ENCODE results near the gene NFATC4. TPM values are rescaled to one million over a fixed set of nuclear protein-coding genes. Genes with fewer than 3 reads are reported as not detected.

The NFATC4 gene
- total RNA-seq, 6 donors from 2014 or later = 8.5 to 98.5 (median 42.1) TPM

DNA sequence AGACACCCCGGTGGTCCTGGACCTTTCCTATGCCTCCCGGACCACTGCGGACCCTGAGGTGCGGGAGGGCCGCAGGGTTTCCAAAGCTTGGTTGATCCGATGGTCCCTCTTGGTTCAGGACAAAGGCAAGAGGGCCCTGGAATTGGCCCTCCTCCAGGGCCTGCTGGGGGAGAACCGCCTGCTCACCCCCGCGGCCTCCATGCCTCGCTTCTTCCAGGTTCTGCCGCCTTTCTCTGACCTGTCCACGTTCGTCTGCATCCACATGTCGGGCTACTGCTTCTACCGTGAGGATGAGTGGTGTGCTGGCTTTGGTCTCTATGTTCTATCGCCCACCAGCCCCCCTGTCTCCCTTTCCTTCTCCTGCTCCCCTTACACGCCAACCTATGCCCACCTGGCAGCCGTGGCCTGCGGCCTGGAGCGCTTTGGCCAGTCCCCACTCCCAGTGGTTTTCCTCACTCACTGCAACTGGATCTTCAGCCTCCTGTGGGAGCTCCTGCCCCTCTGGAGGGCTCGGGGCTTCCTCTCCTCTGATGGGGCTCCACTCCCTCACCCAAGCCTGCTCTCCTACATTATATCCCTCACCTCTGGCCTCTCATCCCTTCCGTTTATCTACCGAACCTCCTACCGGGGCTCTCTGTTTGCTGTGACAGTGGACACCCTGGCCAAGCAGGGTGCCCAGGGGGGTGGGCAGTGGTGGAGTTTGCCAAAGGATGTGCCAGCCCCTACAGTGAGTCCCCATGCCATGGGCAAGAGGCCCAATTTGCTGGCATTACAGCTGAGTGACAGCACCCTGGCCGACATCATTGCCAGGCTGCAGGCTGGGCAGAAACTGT lies 47.7 kb downstream of the NFATC4 start:
- Histone ChIP-seq H3K4me1 (peaks cover 2 to 10% (median 5%) of the 10 kb centered on the region in 4 donors), H3K27ac (no peak overlapping the region), H3K36me3 (peaks cover 0 to 41% (median 16%) of the 10 kb centered on the region in 4 donors), H3K9me3 (no peaks in the 10 kb centered on the region), H3K4me3 (no peak overlapping the region), H3K27me3 (no peaks in the 10 kb centered on the region)
- 89 to 90% methylated on average over 24 to 25 of the region's 25 CpGs for WGBS, 2 donors
- no peak for TF ChIP-seq POLR2AphosphoS5 (IDR thresholded peaks at IDR 0.05)
- TF ChIP-seq, protein P1, sequence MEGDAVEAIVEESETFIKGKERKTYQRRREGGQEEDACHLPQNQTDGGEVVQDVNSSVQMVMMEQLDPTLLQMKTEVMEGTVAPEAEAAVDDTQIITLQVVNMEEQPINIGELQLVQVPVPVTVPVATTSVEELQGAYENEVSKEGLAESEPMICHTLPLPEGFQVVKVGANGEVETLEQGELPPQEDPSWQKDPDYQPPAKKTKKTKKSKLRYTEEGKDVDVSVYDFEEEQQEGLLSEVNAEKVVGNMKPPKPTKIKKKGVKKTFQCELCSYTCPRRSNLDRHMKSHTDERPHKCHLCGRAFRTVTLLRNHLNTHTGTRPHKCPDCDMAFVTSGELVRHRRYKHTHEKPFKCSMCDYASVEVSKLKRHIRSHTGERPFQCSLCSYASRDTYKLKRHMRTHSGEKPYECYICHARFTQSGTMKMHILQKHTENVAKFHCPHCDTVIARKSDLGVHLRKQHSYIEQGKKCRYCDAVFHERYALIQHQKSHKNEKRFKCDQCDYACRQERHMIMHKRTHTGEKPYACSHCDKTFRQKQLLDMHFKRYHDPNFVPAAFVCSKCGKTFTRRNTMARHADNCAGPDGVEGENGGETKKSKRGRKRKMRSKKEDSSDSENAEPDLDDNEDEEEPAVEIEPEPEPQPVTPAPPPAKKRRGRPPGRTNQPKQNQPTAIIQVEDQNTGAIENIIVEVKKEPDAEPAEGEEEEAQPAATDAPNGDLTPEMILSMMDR (IDR thresholded peaks at IDR 0.05) = no peak
- no peak for TF ChIP-seq EP300 (IDR thresholded peaks at IDR 0.05)
- TF ChIP-seq POLR2A (IDR thresholded peaks at IDR 0.05) = no peak
- peak; percentile 8 to 52 for DNase-seq
- no peak for ATAC-seq (ENCODE audit: low FRiP score in 2 of 2)

DNA sequence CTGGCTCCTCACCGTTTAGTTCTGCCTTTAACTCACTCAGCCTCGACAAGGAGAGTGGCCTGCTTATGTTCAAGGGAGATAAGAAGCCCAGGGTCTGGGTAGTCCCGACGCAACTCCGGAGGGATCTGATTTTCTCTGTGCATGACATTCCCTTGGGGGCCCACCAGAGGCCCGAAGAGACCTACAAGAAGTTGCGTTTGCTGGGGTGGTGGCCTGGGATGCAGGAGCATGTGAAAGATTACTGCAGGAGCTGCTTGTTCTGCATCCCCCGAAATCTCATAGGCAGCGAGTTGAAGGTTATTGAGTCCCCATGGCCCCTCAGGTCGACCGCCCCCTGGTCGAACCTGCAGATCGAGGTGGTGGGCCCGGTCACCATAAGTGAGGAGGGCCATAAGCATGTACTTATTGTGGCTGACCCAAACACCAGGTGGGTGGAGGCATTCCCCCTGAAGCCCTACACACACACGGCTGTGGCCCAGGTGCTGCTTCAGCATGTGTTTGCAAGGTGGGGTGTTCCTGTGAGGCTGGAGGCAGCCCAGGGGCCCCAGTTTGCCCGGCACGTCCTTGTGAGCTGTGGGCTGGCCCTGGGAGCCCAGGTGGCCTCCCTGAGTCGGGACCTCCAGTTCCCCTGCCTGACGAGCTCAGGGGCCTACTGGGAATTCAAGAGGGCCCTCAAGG lies 48.4 kb downstream of the NFATC4 start:
- DNase-seq (peak in 1 of 2 donors; percentile 70), ATAC-seq (ENCODE audit: low FRiP score in 2 of 2) (no peak)
- Histone ChIP-seq H3K9me3 (no peaks in the 10 kb centered on the region), H3K27me3 (no peaks in the 10 kb centered on the region), H3K4me3 (no peak overlapping the region), H3K27ac (no peak overlapping the region), H3K4me1 (peaks cover 2 to 10% (median 5%) of the 10 kb centered on the region in 4 donors), H3K36me3 (peaks cover 0 to 36% (median 15%) of the 10 kb centered on the region in 4 donors)
- TF ChIP-seq, protein P1 (IDR thresholded peaks at IDR 0.05) = no peak
- TF ChIP-seq EP300 (IDR thresholded peaks at IDR 0.05) (no peak), POLR2A (IDR thresholded peaks at IDR 0.05) (no peak), POLR2AphosphoS5 (IDR thresholded peaks at IDR 0.05) (no peak)
- 77 to 81% methylated on average over 8 to 16 of the region's 19 CpGs for WGBS, 2 donors

DNA sequence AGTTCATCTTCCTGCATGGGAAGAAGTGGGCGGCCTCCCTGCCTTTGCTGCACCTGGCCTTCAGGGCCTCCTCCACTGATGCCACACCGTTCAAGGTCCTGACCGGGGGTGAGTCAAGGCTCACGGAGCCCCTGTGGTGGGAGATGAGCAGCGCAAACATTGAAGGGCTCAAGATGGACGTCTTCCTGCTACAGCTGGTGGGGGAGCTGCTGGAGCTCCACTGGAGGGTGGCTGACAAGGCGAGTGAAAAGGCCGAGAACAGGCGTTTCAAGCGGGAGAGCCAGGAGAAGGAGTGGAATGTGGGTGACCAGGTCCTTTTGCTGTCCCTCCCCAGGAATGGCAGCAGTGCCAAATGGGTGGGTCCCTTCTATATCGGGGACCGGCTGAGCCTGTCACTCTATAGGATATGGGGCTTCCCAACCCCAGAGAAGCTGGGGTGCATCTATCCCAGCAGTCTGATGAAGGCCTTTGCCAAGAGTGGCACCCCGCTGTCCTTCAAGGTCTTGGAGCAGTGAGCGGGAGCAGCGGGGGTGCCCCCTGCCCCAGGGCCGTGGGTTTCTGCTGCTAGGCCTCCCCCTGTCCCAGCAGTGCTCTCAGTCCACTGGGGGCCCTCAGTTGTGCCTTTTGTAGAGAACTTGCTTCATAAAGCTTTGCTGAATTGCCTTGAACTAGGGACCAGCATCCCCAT lies 49.1 kb downstream of the NFATC4 start:
- H3K36me3 ChIP-seq = peaks cover 0 to 35% (median 15%) of the 10 kb centered on the region in 4 donors
- TF ChIP-seq POLR2A (IDR thresholded peaks at IDR 0.05) = no peak
- H3K4me1 ChIP-seq = peaks cover 2 to 10% (median 5%) of the 10 kb centered on the region in 4 donors
- H3K27ac ChIP-seq = no peak overlapping the region
- DNase-seq (peak in 1 of 2 donors; percentile 56), ATAC-seq (ENCODE audit: low FRiP score in 2 of 2) (no peak)
- 84% methylated on average over 10 to 16 of the region's 16 CpGs for WGBS, 2 donors
- no peak overlapping the region for H3K4me3 ChIP-seq
- H3K27me3 ChIP-seq = no peaks in the 10 kb centered on the region
- H3K9me3 ChIP-seq = no peaks in the 10 kb centered on the region

DNA sequence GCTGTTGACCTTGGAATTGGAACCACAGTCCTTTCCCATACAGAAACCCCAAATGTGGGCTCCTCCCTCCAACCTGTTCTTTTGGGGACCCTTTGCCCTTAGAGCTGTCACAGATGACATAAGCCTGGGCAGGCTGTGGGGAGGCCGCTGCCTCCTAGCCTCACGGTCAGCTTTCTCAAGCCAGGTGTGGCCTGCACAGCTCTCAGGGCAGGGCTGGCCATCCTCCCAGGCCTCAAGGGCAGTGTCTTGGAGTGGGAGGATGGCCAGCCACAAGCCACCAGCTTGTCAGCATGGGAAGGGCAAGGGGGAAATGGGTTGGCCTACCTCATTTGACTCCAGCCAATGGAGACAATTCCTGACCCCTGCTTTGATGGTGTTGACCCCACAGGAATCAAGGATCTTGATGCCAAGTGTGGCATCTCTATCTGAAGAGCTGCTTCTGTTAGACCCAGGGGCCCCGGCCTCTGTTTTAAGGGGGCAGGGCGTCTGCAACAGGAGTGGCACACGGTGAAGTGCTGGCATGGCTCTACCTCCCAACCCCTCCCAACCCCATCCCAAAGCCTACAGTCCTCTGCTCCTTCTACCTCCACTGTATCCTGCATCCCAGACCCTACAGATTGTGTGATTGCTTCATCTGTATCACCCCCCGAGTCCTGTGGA lies 50.0 kb downstream of the NFATC4 start:
- ATAC-seq (ENCODE audit: low FRiP score in 2 of 2) = no peak
- H3K9me3 ChIP-seq = no peaks in the 10 kb centered on the region

More for the DNA sequence above, 50.0 kb downstream of the NFATC4 start:
- Histone ChIP-seq H3K36me3 (peaks cover 0 to 28% (median 13%) of the 10 kb centered on the region in 4 donors), H3K4me3 (no peak overlapping the region), H3K27ac (no peak overlapping the region), H3K27me3 (no peaks in the 10 kb centered on the region), H3K4me1 (peaks cover 2 to 10% (median 5%) of the 10 kb centered on the region in 4 donors)
- 65 to 76% methylated on average over 6 of the region's 6 CpGs for WGBS, 2 donors
- no peak for TF ChIP-seq EP300 (IDR thresholded peaks at IDR 0.05)
- TF ChIP-seq, protein P1 (IDR thresholded peaks at IDR 0.05) = no peak
- no peak for TF ChIP-seq POLR2A (IDR thresholded peaks at IDR 0.05)
- TF ChIP-seq POLR2AphosphoS5 (IDR thresholded peaks at IDR 0.05) = no peak
- DNase-seq = no peak

Data from upper lobe of left lung (tissue), 6 donors.